ENCODE data around the gene ARHGAP24.

GRCh38 chr4:85883180-85883579, 408.2 kb downstream of the ARHGAP24 start:
- TF ChIP-seq POLR2AphosphoS5 (IDR thresholded peaks at IDR 0.05; ENCODE audit: low read depth) (no peak), CTCF (conservative IDR thresholded peaks at IDR 0.05; ENCODE audit: low read depth in 2 of 2) (no peak), EZH2 (IDR thresholded peaks at IDR 0.05; ENCODE audit: low read depth, unreplicated experiment) (no peak)
